Measurements from ENCODE around the gene GCLC. TPM values are rescaled to one million over a fixed set of nuclear protein-coding genes. Genes with fewer than 3 reads are reported as not detected.

The GCLC gene
- total and polyA plus RNA-seq, 9 of the 15 experiments (the other 6 are each of a cell fraction or from before 2014, with no cell fraction given) = 3.9 to 20.0 (median 9.4) TPM

GRCh38 chr6:53497905-53498304, 47.0 kb downstream of the GCLC start:
- intact Hi-C loops (cut with micrococcal nuclease) (no loop called here), in situ Hi-C loops (cut with MboI) (loop anchor here (25.0 kb wide), 1 partner anchor 1086 kb away; the partner anchor contains the start of gene EFHC1)
- ATAC-seq (no peak), FAIRE-seq (no peak), DNase-seq (ENCODE audit: extremely low read depth in 1 of 4, low spot score in 3 of 4) (no peak)
- H3K27me3 ChIP-seq (ENCODE audit: control insufficient read depth in 2 of 2, insufficient read depth in 2 of 2, low read length in 2 of 2) = no peaks in the 10 kb centered on the region
- H3K27ac ChIP-seq (ENCODE audit: extremely low read depth, low read depth, low read length) = no peak overlapping the region
- no peaks in the 10 kb centered on the region for H3K9me3 ChIP-seq (replicated peaks; ENCODE audit: control insufficient read depth, insufficient read depth, low read depth, low read length)
- no peak overlapping the region for H3K9ac ChIP-seq (ENCODE audit: insufficient read depth in 1 of 2, low read depth in 2 of 2, low read length in 2 of 2)
- peaks cover 3 to 5% of the 10 kb centered on the region in 2 experiments; a peak in 2 of 5 replicates for H3K4me1 ChIP-seq (replicated peaks in 1 of 2; ENCODE audit: control insufficient read depth in 2 of 2, insufficient read depth in 2 of 2, low read length in 2 of 2)
- no peak overlapping the region for H2AFZ ChIP-seq (ENCODE audit: low read depth, low read length)
- ChIA-PET POLR2A (no interaction called here), CTCF (ENCODE audit: low intra/inter-chr PET ratio) (no interaction called here)
- no peaks in the 10 kb centered on the region; the same call in 1 of the 2 replicates for H4K20me1 ChIP-seq (replicated peaks; ENCODE audit: control insufficient read depth, insufficient read depth, low read length)
- WGBS (ENCODE audit: insufficient coverage, low coverage, missing lambda C conversion rate) = 63% methylated on average over 2 of the region's 2 CpGs
- no peaks in the 10 kb centered on the region for H3K36me3 ChIP-seq (ENCODE audit: control insufficient read depth, insufficient read depth, low read length)
- peak; percentile 32; the same call in 1 of the 2 replicates for TF ChIP-seq MAFG (tag; conservative IDR thresholded peaks at IDR 0.05)
- peak; percentile 55; the same call in 1 of the 2 replicates for TF ChIP-seq C11orf30 (IDR thresholded peaks at IDR 0.05; ENCODE audit: low read depth)
- no peak for TF ChIP-seq PCBP1 (IDR thresholded peaks at IDR 0.05; ENCODE audit: low read depth, low read length, poor library complexity, severe bottlenecking)
- TF ChIP-seq E2F3 (CRISPR knock-in tag; IDR thresholded peaks at IDR 0.05) = no peak
- TF ChIP-seq SMC3 (conservative IDR thresholded peaks at IDR 0.05; ENCODE audit: insufficient read depth, low read depth, low read length) = no peak
- TF ChIP-seq ZNF316 (IDR thresholded peaks at IDR 0.05) = peak; percentile 81
- TF ChIP-seq CBX1 (IDR thresholded peaks at IDR 0.05; ENCODE audit: low read depth) = no peak
- no peak overlapping the region for H3K4me3 ChIP-seq
- no peaks in the 10 kb centered on the region for H3K79me2 ChIP-seq (ENCODE audit: control insufficient read depth, insufficient read depth, low read length)
- no TSS peak for BruUV-seq (replicated peaks)
- no peaks in the 10 kb centered on the region for H3K9me1 ChIP-seq (ENCODE audit: control insufficient read depth, insufficient read depth, low read length)
- H3K4me2 ChIP-seq (ENCODE audit: insufficient read depth, low read length) = no peak overlapping the region

Measured in K562 (cell line).